HG02759 (cell line): ENCODE results near the gene KCNMA1.
"Not testable (repeated sequence)": the region's sequence is repeated elsewhere in the genome, so short reads cannot be mapped to it uniquely, and the experiment has no call there.

ENCODE experiments used
- ATAC-seq: cut with Tn5 transposase; IDR thresholded peaks from one replicate; pipeline ENCODE4 v1.9.1; 2021; ENCODE audit warnings: mild to moderate bottlenecking, moderate library complexity; ENCODE audit not compliant: unreplicated experiment

KCNMA1 gene

DNA sequence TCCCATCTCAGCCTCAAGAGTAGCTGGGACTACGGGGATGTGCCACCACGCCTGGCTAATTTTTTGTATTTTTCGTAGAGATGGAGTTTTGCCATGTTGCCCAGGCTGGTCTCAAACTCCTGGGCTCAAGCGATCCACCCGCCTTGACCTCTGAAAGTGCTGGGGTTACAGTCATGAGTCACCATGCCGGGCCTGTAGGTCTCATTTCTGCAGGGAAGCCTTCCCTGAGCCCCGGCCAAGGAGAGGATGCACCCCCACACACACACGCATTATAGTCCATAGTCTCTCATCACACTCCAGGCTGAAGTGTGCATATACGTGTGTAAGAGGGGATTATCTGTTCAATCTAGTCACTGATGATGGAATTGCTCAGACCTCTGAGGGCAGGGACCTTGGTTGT is 29.3 kb downstream of the KCNMA1 start:
- no peak for ATAC-seq

DNA sequence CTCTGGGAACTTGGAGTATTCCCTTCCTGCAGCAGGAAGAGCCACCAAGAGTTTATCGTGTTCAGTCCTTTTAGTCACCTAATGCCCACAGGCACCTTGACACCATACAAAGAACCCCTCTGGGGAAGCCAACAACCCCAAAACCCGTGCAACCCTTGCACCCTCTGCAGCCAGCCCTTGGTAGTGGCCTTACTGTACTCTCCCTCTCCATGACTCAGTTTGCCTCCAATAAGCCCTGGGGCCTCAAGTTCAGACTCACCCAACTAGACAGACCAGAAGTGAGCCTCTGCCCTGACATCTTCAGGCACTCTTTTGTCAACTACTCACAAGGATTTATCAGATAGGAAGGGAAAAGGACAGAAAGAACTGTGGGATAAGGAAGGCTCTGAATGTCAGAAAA is 30.9 kb downstream of the KCNMA1 start:
- no peak for ATAC-seq

DNA sequence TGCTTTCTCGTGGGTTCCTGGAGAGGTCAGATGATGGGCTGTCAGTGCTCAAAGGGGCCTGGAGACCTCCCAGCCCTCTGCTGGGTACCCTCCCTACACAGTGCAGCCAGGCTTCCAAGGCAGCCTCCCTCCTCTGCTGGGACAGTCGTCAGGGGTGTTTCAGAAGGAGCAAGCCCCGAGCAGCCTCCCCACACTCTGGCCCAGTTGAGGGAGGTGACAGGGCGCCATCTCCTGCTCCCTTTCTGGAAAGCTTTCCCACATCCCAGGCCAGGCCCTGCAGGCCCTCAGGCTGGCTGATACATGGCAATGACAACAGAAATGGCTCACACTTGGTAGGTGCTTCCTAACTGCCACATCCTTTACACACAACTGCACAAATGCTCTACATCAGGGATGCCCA is 32.1 kb downstream of the KCNMA1 start:
- no peak for ATAC-seq

DNA sequence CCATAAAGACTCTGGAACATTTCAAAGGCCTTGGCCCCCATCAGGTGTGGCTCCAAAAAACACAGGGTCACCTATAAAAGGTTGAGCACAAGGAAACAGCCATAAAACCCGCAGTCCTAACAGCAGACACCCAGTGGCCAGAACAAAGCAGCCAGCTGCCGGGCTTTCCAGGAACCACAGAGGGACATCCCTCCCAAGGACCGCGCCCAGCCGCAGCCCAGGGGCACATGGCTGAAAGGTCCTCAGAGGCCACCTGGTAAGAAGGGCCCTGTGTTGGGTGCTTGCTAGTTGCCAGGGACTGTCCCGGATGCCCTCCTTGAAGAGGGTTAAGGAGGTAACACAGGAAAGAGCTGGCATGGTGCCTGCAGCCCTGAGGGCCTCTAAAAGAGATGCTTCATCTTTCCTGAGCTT is 32.7 kb downstream of the KCNMA1 start:
- no peak for ATAC-seq

DNA sequence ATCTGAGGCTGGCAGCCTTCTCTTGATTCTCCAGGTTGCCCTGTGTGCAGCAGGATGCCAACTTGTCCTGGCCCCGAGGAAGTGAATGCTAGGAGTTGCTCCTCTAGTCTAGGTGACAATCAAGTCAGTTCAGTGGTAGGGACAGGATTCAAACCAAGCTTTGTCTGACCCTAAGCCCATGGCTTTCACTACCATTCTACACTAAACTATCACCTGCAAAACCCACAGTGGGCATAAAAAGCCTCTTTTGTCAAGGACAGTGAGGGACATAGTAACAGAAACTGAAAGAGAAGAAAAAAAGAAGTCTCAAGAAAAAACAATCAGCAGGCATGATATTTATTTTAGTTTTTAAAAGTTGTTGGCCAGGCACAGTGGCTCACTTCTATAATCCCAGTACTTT is 33.5 kb downstream of the KCNMA1 start:
- ATAC-seq, result peak; percentile 29

DNA sequence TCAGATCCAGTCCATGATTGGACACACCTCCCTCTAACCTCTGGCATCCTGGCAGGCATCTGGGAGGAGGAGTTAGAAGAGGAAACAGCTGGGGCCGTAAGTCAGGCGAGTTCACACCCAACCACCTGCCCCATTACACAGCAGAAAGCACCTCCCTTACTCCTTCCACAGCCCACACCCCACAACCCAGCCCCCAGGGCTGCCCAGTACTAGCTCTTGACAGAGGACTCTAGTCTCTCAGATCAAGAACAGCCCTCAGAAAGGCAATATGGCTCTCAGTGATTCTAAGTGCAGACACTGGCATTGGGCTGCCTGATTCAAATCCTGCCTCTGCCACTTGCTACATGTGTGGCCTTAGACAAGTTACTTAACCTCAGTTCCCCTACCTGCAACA is 34.1 kb downstream of the KCNMA1 start:
- ATAC-seq, result peak; percentile 70

DNA sequence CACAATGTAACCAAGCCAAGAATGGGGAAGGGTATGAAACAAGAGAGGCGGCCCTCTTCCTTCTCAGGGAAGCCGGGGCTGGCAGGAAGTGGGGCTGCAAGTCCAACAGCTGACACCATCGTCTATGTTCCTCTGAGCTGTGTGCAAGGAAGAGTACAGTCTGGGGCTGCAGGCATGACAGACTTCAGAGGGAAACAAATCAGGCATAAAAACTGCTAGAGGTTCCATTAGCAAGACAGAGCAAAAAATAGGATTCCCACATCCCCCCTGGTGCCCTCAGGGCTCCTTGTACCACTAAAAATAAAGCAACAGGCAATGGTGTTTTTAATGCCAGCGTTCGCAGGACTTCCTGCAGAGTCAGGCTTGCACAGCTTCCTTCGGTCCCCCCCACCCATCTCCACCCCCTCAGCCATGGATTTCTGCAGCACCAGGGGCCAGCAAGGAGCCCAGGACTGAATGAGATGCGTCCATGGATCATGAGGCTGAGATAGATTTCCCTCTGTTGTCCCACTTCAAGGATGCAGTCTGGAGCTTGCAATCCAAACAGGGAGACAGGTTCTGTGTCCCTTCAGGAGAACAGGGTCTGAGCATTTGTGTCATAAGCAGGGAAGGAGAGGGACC is 34.6 kb downstream of the KCNMA1 start:
- peak; percentile 39 for ATAC-seq

DNA sequence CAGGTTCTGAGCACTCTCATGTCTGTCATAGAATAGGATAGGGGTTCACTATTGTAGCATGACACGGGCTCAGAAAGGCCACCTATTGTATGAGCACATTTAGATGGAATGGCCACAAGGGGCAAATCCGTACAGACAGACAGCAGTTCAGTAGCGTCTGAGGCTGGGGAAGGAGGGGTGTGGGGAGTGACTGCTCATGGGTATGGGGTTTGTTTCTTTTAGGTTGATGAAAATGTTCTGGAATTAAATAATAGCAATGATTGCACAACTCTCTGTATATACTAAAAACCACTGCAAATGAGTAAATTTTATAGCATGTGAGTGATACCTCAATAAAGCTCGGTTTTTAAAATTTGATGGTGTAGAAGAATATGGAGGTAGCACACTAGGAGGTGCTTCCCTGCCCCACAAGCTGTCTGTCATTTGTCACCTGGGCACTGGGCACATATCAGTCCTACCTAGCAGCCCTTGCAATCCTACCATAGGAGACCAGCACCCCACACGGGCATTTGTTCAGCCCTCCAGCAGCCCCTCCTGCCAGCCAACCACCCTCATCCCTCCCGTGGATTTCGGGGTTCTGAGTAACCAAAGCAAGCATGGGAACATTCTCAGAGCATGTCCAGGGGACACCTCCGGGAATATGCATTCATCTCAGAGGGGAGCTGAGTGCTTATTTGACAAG is 35.2 kb downstream of the KCNMA1 start:
- no peak for ATAC-seq

DNA sequence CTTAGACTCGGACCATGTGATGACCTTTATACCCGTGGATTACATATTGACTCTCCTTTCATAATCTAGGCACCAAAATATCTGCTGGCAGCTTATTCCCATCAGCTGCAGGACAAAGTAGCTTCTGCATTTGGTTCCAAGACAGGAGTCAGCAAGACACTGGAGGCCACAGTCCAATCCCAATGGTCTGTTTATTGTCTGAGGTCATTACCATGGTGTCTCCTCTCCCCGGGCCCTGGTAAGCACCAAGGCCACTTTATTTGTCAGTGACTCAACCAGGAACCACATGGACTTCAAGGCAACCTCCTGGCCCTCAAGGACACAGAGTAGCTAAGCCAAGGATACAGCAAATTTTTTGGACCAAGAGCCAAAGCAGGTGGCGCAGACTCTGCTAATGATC is 36.1 kb downstream of the KCNMA1 start:
- no peak for ATAC-seq

DNA sequence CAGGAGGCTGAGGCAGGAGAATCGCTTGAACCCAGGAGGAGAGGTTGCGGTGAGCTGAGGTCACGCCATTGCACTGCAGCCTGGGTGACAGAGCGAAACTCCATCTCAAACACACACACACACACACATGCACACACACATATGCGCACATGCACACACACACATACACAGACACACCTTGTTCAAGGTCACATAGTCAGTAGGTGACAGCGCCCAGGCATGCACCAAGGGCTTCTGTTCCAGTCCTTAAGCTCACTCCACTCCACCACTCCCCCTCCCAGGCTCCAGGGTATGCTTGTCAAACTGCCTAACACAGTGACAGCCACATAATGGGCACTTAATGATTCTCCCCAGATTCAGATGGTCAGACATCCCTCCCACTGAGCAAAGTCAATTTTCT is 37.0 kb downstream of the KCNMA1 start:
- ATAC-seq, result no peak

DNA sequence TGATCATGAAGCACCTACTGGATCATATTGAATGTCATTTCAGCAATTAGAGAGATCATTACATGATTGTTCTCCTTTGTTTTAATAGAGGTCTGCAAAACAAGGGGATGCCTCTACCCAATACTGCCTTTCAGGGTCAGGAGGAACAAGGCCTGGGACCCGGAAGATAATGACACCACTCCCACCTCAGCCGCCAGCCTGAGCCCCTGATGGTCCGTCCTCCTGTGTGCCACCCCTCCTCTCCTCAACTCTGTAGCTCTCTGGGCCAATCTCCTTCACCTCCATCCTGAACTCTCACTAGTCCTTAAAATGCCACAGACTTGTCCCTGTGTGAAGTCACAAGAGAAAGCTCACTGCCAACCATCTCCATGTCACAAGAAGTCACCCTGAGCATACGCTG is 38.0 kb downstream of the KCNMA1 start:
- ATAC-seq, result no peak

DNA sequence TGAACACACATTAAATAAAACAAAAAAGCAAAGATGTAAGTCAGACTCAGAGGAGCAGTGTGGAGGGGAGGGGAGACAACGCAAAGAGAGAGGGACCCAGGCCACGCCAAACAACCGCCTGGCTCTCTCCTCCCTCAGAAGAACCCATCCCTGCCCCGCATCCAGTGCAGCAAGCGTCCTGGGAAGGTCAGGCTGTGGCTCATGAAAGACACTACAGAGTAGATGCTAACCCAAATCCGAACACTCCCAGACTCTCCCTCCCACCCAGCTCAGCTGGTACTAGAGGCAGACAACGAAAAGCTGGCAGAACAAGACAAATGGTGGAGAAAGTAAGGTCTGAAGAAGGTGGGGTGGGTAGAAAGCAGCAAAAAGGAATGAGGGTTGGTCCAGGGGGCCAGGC is 39.0 kb downstream of the KCNMA1 start:
- no peak for ATAC-seq

DNA sequence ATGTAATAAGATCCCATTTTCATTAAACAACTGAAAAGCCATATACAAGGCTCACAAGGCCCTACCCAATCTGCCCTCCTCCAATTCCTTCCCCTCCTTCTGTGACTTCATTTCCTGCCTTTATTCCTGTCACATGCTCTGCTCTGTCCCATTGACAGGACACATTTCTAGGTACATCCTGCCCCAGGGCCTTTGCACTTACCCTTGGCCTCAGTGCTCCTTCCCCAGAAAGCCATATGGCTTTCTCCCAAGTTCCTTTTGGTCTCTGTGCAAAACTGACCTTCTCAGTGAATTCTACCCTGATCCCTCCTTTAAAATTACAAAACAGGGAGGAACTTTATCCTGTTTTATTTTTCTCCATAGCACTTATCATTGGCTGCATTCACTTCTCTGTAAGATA is 40.0 kb downstream of the KCNMA1 start:
- no peak for ATAC-seq

DNA sequence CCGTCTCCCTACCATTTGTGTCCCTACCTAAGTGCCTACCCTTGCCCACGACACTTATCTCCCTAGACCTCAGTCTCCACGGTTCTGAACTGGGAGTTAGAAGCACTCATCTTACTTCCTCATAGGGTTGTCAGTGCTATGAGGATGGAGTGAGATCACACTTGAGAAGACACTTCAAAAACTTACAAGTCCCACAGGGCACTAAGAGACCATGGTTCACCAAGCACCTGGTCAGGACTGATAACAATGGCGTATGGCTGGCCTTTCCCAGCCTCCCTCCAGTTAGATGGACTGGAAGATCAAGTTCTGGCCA is 43.2 kb downstream of the KCNMA1 start:
- no peak for ATAC-seq

DNA sequence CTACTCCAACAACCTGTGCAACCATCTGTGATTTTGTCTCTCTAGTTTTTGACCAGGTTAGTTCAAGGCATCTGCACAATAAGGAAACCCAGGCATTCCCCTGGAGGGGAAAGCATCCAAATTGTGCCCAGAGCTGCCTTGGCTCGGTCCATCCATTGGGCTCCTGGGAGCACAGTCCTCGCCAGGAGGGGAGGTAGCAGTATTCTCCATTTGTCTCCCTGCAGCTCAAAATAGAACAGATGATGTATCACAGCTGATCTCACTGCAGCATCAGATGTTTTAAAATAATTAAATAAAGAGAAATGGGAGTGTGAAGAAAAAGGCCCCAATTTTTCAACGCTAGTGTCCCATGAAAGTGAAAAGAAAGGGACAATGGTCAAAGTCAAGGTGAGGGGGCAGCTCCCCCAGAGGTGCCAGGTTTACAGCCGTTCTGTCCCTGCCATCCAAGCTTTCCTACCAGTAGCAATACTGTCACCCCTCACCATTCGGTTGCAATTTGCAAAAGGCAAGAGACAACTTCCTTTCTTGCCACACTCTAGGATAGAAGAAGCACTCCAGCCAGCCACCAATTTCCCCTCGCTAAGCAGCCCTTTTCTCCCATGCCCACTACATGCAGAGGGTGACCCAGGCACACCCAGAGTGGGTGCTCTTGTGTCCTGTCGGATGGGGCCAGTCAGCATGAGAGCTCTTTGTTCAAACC is 43.7 kb downstream of the KCNMA1 start:
- no peak for ATAC-seq

DNA sequence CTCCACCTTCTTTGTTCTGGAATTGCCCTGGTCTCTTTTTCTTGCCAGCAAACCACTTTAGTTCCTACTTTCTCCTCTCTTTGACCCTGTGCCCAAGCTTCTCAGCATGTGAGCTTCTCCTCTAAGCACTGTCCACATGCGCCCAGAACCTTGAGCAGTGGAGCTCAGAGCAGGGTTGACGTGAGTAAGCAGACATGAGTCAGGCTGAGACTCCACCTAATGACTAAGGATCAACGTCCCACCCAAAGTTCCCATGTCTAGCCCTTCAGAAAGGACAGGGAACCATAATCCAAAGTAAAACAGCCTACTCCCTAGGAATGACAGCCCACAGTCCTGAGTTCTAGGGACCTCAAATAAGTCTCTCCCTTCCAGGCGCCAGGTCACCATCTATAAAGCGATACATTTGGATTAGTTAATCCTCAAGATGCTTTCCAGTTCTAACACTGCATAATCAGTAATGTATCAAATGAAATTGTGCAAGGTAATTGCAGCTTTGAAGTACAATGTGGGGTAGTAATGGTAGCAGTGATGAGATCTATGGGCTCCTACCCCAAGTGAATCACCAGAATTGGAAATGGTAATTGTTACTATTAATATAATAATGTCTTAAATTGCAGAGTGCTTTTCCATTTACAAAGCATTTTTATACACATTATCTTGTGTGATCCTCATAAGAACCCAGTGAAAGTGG is 44.5 kb downstream of the KCNMA1 start:
- ATAC-seq, result no peak

DNA sequence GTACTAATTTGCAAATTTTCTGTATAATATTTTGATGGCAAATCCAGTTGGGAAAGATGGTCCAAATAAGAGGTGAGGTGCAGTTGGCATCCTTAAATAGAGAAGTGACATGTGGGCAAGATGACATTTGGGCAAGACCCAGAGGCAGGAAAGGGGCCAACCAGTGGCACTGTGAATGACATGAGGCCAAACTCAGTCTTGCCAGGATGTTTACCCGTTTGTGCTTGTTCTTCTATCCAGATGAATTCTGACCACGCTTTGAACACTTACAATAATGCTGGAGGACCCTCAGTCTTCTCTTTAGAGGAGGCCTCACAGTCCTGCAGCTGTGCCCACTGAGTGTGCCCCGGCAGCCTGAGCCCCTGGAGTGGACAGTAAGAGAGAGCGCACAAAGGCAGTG is 45.1 kb downstream of the KCNMA1 start:
- no peak for ATAC-seq

DNA sequence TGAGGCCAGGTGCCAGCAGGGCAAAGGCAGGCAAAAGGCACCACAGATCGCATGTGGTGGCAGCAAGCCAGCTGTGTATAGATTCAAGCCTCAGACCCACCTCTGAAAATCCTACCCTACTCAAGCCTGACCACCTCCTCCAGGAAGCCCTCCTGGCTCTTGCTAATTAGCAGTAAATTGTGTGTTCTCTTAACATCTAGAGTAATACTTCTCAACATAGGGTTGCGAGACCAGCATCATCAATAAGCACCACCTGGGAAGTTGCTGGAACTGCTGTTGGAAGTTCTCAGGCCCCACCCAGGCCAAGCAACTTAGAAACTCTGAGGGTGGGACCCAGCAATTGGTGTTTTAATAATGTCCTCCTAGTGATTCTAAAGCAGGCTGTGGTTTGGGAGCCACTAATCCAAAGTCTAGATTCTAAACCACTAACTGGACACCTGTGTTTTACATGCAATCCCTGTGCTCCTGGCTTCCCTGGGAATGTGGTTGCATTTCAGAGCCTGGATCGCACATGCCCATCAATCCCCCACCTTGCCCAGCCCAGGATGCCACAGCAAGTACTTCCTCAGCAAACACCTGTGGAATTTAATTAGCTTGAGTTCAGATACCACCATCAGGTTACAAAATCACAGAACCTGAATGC is 46.2 kb downstream of the KCNMA1 start:
- ATAC-seq, result no peak

DNA sequence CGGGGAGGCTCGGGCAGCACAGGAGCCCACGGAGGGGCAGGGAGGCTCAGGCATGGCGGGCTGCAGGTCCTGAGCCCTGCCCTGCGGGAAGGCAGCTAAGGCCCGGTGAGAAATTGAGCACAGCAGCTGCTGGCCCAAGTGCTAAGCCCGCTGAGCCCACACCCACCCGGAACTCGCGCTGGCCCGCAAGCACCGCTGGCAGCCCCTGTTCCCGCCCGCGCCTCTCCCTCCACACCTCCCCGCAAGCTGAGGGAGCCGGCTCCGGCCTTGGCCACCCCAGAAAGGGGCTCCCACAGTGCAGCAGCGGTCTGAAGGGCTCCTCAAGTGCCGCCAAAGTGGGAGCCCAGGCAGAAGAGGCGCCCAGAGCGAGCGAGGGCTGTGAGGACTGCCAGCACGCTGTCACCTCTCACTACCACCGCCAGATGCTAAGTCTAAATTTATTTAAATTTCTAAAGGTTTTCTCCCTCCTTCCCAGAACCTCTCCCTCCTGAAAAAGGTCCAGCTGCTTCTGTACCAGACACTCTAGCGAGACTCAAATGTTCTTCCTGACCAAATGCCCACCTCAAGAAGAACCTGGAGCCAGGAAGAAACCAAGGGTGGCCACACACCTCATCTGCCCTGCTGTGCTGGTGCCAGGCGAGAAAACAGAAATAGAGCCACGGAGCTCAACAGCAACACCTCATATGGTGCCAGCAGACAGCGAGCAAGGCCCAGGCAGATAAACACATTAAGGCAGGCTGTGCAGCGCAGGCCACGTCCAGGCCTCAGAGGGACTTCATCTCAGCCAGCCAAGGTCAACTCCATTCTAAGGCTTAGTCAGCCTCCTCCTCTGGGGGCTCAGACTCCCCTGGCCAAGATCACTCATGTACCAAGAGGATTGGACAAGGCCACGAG is 47.0 kb downstream of the KCNMA1 start:
- ATAC-seq, result no peak

DNA sequence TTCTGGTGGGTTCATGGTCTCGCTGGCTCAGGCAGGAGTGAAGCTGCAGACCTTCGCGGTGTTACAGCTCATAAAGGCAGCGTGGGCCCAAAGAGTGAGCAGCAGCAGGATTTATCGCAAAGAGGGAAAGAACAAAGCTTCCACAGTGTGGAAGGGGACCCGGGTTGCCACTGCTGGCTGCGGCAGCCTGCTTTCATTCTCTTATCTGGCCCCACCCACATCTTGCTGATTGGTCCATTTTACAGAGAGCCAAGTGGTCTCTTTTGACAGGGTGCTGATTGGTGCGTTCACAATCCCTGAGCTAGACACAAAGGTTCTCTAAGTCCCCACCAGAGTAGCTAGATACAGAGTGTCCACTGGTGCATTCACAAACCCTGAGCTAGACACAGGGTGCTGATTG is 47.9 kb downstream of the KCNMA1 start:
- not testable (repeated sequence) for ATAC-seq
